ENCODE results near the gene LARGE1.

GRCh38 chr22:33923033-33923432, 2.8 kb upstream of the LARGE1 start:
- no peak for TF ChIP-seq CTCF (conservative IDR thresholded peaks at IDR 0.05 in 1 of 2, IDR thresholded peaks at IDR 0.05 in 1 of 2; ENCODE audit: low read depth in 1 of 2, low read length in 2 of 2)
- TF ChIP-seq EZH2 (IDR thresholded peaks at IDR 0.05; ENCODE audit: low read length, missing control alignments), result no peak

All from fibroblast of lung (primary cell).